Panc1 (cell line): ENCODE data around the gene TWNK. TPM values are rescaled to one million over a fixed set of nuclear protein-coding genes. Genes with fewer than 3 reads are reported as not detected.
"Not testable (repeated sequence)": the region's sequence is repeated elsewhere in the genome, so short reads cannot be mapped to it uniquely, and the experiment has no call there.

Experiments
- ATAC-seq: fragments of 200-7000 bp; cut with Tn5 transposase; 2 replicates; pipeline ENCODE4 v1.9.1; 2020; ENCODE audit warnings: mild to moderate bottlenecking, moderate library complexity
- BruUV-seq: library from RNA; stranded (reverse); fragments of 400-500 nt; replicated peaks from 2 replicates; lab custom pipeline; 2021; lab: Mats Ljungman, UMichigan
- CTCF ChIA-PET: fragments of 300-600 bp; sonication (Branson Sonifier 250); formaldehyde crosslinking; loops from one replicate; lab custom pipeline; 2022; ENCODE audit warnings: antibody characterized with exemption; lab: Charles Lee
- POLR2A ChIA-PET: fragments of 300-600 bp; sonication (Branson Sonifier 250); formaldehyde crosslinking; loops from one replicate; lab custom pipeline; 2022; ENCODE audit warnings: antibody characterized with exemption; lab: Charles Lee
- DNase-seq: peaks from one replicate; pipeline ENCODE4 v3.0.0-alpha.2; 2010; ENCODE audit warnings: low read depth, low spot score
- H3K27ac ChIP-seq: 2 replicates; pipeline ENCODE4 v1.5.1; 2011; ENCODE audit warnings: mild to moderate bottlenecking, low read length, inconsistent platforms
- H3K27me3 ChIP-seq: fragments of 200-500 bp; sonication (Bioruptor generic); 2 replicates; pipeline ENCODE4 v1.6.0; 2014; ENCODE audit warnings: low read length, inconsistent platforms; ENCODE audit not compliant: control insufficient read depth, insufficient read depth
- H3K36me3 ChIP-seq: fragments of 200-500 bp; sonication (Bioruptor generic); 2 replicates; pipeline ENCODE4 v1.5.1; 2014; ENCODE audit warnings: inconsistent platforms, mild to moderate bottlenecking, low read length, moderate library complexity; ENCODE audit not compliant: control insufficient read depth, insufficient read depth
- H3K4me1 ChIP-seq: 2 replicates; pipeline ENCODE4 v1.5.1; 2011; ENCODE audit warnings: inconsistent platforms, mild to moderate bottlenecking, low read length, moderate library complexity; ENCODE audit not compliant: control insufficient read depth, insufficient read depth
- H3K4me3 ChIP-seq, 2 experiments: 2 replicates each; pipeline ENCODE4 v1.5.1; 2011 to 2012; ENCODE audit warnings: low read depth in 2 of 2, low read length in 2 of 2, mild to moderate bottlenecking in 2 of 2, inconsistent platforms in 1 of 2, moderate library complexity in 1 of 2
- H3K9me3 ChIP-seq: fragments of 200-500 bp; sonication (Bioruptor generic); 2 replicates; pipeline ENCODE4 v1.5.1; 2014; ENCODE audit warnings: low read depth, mild to moderate bottlenecking, inconsistent platforms, low read length, moderate library complexity; ENCODE audit not compliant: control insufficient read depth, insufficient read depth
- POLR2AphosphoS5 ChIP-seq: IDR thresholded peaks from 2 replicates; pipeline ENCODE4 v1.6.1; 2012; ENCODE audit warnings: mild to moderate bottlenecking, low read depth, low read length, moderate library complexity
- SIN3A ChIP-seq: IDR thresholded peaks from 2 replicates; pipeline ENCODE4 v1.6.1; 2012; ENCODE audit warnings: low read depth, mild to moderate bottlenecking, low read length, moderate library complexity, borderline replicate concordance; ENCODE audit not compliant: insufficient read depth
- TCF7L2 ChIP-seq: IDR thresholded peaks from 2 replicates; pipeline ENCODE4 v1.6.1; 2011; ENCODE audit warnings: mild to moderate bottlenecking, low read depth, low read length, inconsistent platforms
- in situ Hi-C: cut with HindIII; loops from 2 replicates; pipeline ENCODE4 v1.10.0; 2016; ENCODE audit warnings: low sequenced_read_pairs, low pct_unique_long_range_greater_than_20kb
- intact Hi-C: fragments of 100-400 bp; cut with micrococcal nuclease; formaldehyde crosslinking; loops from one replicate; pipeline ENCODE4 v1.10.0; 2022; ENCODE audit not compliant: unreplicated experiment
- total RNA-seq: library from RNA; stranded (reverse); gene quantifications from one replicate; pipeline ENCODE4 v1.2.1, GENCODE V29; 2021; ENCODE audit not compliant: unreplicated experiment
- TF ChIP-seq, protein P1 (sequence below): fragments of 450-650 bp; IDR thresholded peaks from 2 replicates; pipeline ENCODE4 v1.5.1; 2017; ENCODE audit warnings: mild to moderate bottlenecking
- TF ChIP-seq, protein P2 (sequence below), 2 experiments: IDR thresholded peaks; 2 replicates each; pipeline ENCODE4 v1.6.1; 2011 to 2012; ENCODE audit warnings: low read depth in 2 of 2, control low read depth in 1 of 2, low read length in 1 of 2, mild to moderate bottlenecking in 1 of 2, moderate library complexity in 1 of 2; ENCODE audit not compliant: insufficient read depth in 1 of 2

TWNK gene
- total RNA-seq, 1 experiment from 2014 or later: 30.5 TPM

DNA sequence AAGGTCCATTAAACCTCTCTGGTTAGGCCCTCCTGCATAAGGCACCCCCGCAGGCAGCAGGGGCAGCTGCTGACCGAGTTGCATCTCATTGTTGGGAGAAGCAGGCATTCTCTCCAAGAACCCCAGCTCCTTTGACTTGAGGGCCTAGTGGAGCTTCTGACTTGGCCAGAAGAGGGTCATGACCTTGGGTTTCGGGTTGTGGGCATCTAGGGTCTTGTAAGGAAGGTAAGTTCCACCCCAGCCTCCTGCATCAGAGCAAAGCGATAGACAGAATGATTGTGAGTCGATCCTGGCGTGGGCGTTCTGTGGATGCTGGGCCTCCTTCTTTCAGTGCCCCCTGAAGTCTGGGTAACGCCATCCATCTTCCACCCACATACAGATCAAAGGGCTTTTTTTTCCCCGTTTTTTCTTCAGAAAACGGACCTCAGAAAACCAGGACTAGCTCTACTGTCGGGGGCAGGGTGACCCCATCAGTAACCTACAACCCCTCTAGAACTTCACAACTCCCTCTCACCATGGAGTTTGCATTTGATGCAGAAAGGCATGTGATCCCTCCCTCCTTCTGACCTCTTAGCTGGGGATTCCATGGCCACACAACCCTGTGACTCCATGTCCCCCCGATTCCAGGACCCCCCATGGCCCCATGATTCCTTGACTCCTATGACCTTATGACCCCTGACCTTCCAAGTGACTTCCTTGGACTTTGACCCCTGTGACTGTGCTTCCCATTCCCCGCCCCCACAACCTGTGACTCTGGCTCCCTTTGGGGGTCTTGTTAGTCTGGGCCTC, 15.0 kb upstream of the TWNK start:
- ChIA-PET POLR2A (no interaction called here), CTCF (no interaction called here)
- Histone ChIP-seq H3K4me1 (peaks cover 10% of the 10 kb centered on the region), H3K36me3 (no peaks in the 10 kb centered on the region), H3K27me3 (no peaks in the 10 kb centered on the region), H3K4me3 (no peak overlapping the region), H3K9me3 (no peaks in the 10 kb centered on the region), H3K27ac (no peak overlapping the region)
- TF ChIP-seq, protein P1, sequence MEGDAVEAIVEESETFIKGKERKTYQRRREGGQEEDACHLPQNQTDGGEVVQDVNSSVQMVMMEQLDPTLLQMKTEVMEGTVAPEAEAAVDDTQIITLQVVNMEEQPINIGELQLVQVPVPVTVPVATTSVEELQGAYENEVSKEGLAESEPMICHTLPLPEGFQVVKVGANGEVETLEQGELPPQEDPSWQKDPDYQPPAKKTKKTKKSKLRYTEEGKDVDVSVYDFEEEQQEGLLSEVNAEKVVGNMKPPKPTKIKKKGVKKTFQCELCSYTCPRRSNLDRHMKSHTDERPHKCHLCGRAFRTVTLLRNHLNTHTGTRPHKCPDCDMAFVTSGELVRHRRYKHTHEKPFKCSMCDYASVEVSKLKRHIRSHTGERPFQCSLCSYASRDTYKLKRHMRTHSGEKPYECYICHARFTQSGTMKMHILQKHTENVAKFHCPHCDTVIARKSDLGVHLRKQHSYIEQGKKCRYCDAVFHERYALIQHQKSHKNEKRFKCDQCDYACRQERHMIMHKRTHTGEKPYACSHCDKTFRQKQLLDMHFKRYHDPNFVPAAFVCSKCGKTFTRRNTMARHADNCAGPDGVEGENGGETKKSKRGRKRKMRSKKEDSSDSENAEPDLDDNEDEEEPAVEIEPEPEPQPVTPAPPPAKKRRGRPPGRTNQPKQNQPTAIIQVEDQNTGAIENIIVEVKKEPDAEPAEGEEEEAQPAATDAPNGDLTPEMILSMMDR: no peak
- no peak for TF ChIP-seq TCF7L2
- TF ChIP-seq SIN3A: no peak
- TF ChIP-seq, protein P2, sequence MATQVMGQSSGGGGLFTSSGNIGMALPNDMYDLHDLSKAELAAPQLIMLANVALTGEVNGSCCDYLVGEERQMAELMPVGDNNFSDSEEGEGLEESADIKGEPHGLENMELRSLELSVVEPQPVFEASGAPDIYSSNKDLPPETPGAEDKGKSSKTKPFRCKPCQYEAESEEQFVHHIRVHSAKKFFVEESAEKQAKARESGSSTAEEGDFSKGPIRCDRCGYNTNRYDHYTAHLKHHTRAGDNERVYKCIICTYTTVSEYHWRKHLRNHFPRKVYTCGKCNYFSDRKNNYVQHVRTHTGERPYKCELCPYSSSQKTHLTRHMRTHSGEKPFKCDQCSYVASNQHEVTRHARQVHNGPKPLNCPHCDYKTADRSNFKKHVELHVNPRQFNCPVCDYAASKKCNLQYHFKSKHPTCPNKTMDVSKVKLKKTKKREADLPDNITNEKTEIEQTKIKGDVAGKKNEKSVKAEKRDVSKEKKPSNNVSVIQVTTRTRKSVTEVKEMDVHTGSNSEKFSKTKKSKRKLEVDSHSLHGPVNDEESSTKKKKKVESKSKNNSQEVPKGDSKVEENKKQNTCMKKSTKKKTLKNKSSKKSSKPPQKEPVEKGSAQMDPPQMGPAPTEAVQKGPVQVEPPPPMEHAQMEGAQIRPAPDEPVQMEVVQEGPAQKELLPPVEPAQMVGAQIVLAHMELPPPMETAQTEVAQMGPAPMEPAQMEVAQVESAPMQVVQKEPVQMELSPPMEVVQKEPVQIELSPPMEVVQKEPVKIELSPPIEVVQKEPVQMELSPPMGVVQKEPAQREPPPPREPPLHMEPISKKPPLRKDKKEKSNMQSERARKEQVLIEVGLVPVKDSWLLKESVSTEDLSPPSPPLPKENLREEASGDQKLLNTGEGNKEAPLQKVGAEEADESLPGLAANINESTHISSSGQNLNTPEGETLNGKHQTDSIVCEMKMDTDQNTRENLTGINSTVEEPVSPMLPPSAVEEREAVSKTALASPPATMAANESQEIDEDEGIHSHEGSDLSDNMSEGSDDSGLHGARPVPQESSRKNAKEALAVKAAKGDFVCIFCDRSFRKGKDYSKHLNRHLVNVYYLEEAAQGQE (IDR thresholded peaks at IDR 0.05; ENCODE audit: insufficient read depth in 1 of 2, low read depth in 2 of 2, low read length in 1 of 2): no peak
- TF ChIP-seq POLR2AphosphoS5: no peak
- DNase-seq (no peak), ATAC-seq (no peak)
- intact Hi-C loops (no loop called here), in situ Hi-C loops (no loop called here)
- no TSS peak for BruUV-seq

DNA sequence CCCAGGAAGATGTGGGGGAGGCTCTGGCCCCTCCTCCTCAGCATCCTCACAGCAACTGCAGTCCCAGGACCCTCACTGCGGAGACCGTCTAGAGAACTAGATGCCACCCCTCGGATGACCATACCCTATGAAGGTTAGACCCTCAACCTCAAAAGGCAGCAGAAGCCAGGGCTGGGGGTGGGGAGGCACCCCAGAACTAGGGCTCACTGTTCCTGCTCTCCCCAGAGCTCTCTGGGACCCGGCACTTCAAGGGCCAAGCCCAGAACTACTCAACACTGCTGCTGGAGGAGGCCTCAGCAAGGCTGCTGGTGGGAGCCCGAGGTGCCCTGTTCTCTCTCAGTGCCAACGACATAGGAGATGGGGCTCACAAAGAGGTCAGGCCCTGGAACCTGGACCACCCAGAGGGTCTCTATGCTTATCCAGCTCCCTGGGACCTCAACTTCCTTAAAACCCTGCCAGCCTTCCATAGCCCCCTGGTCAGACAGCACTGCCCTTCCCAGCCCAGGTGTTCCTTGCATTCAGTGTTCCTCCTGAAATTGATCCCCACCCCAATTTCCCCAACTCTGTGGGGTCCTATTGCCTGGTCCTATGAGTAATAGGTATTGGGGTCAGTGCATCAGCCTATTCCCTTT, 14.3 kb upstream of the TWNK start:
- DNase-seq (no peak), ATAC-seq (no peak)
- H3K9me3 ChIP-seq: no peaks in the 10 kb centered on the region
- POLR2A ChIA-PET: no interaction called here
- no peak overlapping the region for H3K4me3 ChIP-seq
- in situ Hi-C loops: no loop called here
- no TSS peak for BruUV-seq
- H3K27me3 ChIP-seq: no peaks in the 10 kb centered on the region
- TF ChIP-seq POLR2AphosphoS5: no peak
- TF ChIP-seq, protein P1: no peak
- no peak for TF ChIP-seq SIN3A
- TF ChIP-seq, protein P2 (IDR thresholded peaks at IDR 0.05; ENCODE audit: insufficient read depth in 1 of 2, low read depth in 2 of 2, low read length in 1 of 2): no peak
- no peak for TF ChIP-seq TCF7L2
- intact Hi-C loops: no loop called here
- CTCF ChIA-PET: interaction anchor here (0.6 kb wide), 1 partner anchor 41 kb away, joined by 5 read pairs; no protein-coding TSS in a partner anchor
- H3K4me1 ChIP-seq: peaks cover 10% of the 10 kb centered on the region
- H3K27ac ChIP-seq: no peak overlapping the region
- H3K36me3 ChIP-seq: no peaks in the 10 kb centered on the region

DNA sequence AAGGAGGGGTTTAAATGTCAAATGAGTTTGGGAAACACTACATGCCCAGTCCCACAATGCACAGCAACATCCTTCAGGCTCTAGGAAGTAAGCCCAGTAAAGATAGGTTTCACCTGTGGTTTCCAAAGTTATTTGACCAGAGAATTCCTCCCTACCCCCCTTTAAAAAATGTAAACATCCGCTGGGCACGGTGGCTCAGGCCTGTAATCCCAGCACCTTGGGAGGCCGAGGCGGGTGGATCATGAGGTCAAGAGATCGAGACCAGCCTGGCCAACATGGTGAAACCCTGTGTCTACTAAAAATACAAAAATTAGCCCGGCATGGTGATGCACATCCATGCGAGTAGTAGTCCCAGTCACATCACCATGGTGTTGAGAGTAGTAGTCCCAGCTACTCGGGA, 11.9 kb upstream of the TWNK start:
- in situ Hi-C loops, DNase-seq, H3K9me3 ChIP-seq, intact Hi-C loops, H3K36me3 ChIP-seq, CTCF ChIA-PET, H3K4me3 ChIP-seq, H3K27ac ChIP-seq, H3K27me3 ChIP-seq, ATAC-seq, POLR2A ChIA-PET, BruUV-seq, H3K4me1 ChIP-seq: not testable (repeated sequence)
